BJ (cell line): ENCODE results near the gene ZNF574. TPM values are rescaled to one million over a fixed set of nuclear protein-coding genes. Genes with fewer than 3 reads are reported as not detected.
A peak's percentile ranks its signal among the peaks of the same experiment; 100 is the strongest.

ENCODE experiments used
- CTCF ChIA-PET: fragments of 350-600 bp; formaldehyde crosslinking; extraction: SDS; loops from one replicate; lab custom pipeline; 2021; ENCODE audit warnings: antibody characterized with exemption, inconsistent platforms; lab: Yijun Ruan, JAX
- POLR2A ChIA-PET: fragments of 300-600 bp; sonication (Branson Sonifier 250); formaldehyde crosslinking; extraction: SDS; loops from one replicate; lab custom pipeline; 2021; ENCODE audit warnings: antibody characterized with exemption; lab: Charles Lee
- DNase-seq: peaks from one replicate; pipeline ENCODE4 v3.0.0-alpha.2; 2011; ENCODE audit warnings: low read depth
- H3K27me3 ChIP-seq: 2 replicates; pipeline ENCODE4 v1.6.0; 2011; ENCODE audit warnings: low read length; ENCODE audit not compliant: control insufficient read depth, insufficient read depth
- H3K36me3 ChIP-seq: 2 replicates; pipeline ENCODE4 v1.5.1; 2011; ENCODE audit warnings: low read length; ENCODE audit not compliant: control insufficient read depth, insufficient read depth
- H3K4me3 ChIP-seq: 2 replicates; pipeline ENCODE4 v1.5.1; 2011; ENCODE audit warnings: low read depth, mild to moderate bottlenecking, control low read depth, low read length
- polyA plus RNA-seq: library from polyadenylated mRNA; depleted of rRNA; stranded (reverse); fragments of >200 nt; gene quantifications from 2 replicates; pipeline ENCODE4 v1.2.3, GENCODE V29; 2011
- TF ChIP-seq, protein P1 (sequence below): IDR thresholded peaks from 2 replicates; pipeline ENCODE4 v1.5.1; 2011; ENCODE audit warnings: low read depth, mild to moderate bottlenecking, control low read depth, inconsistent platforms, low read length, moderate library complexity; ENCODE audit not compliant: insufficient read depth

ZNF574 gene
- polyA plus RNA-seq, 1 experiment, result 10.4 TPM

GRCh38 chr19:42102877-42103276, 26.9 kb downstream of the ZNF574 start:
- CTCF ChIA-PET, result interaction anchor here (0.6 to 2.2 kb wide), 9 partner anchors 10 to 321 kb away, joined by 3 to 9 read pairs (median 3); partner anchors contain the start of gene POU2F2
- H3K27me3 ChIP-seq, result no peaks in the 10 kb centered on the region
- H3K4me3 ChIP-seq, result no peak overlapping the region
- TF ChIP-seq, protein P1, sequence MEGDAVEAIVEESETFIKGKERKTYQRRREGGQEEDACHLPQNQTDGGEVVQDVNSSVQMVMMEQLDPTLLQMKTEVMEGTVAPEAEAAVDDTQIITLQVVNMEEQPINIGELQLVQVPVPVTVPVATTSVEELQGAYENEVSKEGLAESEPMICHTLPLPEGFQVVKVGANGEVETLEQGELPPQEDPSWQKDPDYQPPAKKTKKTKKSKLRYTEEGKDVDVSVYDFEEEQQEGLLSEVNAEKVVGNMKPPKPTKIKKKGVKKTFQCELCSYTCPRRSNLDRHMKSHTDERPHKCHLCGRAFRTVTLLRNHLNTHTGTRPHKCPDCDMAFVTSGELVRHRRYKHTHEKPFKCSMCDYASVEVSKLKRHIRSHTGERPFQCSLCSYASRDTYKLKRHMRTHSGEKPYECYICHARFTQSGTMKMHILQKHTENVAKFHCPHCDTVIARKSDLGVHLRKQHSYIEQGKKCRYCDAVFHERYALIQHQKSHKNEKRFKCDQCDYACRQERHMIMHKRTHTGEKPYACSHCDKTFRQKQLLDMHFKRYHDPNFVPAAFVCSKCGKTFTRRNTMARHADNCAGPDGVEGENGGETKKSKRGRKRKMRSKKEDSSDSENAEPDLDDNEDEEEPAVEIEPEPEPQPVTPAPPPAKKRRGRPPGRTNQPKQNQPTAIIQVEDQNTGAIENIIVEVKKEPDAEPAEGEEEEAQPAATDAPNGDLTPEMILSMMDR, result no peak
- POLR2A ChIA-PET, result no interaction called here
- no peak for DNase-seq
- H3K36me3 ChIP-seq, result 0 out of 2 replicates have a peak, but pooled peaks cover 2% of the 10 kb centered on the region

DNA sequence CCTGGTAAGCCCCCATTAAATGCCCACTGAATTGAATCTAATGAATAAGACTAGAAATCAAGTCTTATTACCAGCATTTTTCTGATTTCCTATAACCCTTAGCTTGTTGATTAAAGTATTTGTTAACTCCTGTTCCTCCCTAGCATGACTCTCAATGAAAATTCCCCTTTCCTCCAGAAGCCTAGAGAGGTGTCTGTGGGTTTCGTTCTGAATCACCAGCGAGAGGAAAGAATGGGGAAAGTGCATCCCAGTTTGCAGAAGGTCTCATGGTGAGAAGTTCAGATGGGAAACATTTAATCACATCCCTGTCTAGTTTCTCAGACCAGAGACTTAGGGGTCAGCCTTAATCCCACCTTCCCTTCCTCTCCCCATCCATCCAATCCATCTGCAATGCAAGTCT, 29.4 kb downstream of the ZNF574 start:
- no peaks in the 10 kb centered on the region for H3K36me3 ChIP-seq
- no peaks in the 10 kb centered on the region for H3K27me3 ChIP-seq
- H3K4me3 ChIP-seq, result no peak overlapping the region
- ChIA-PET CTCF (no interaction called here), POLR2A (no interaction called here)
- TF ChIP-seq, protein P1, result no peak
- no peak for DNase-seq

- TF ChIP-seq, protein P1, result peak; percentile 100
- H3K27me3 ChIP-seq, result no peaks in the 10 kb centered on the region
- ChIA-PET POLR2A (no interaction called here), CTCF (interaction anchor here (0.6 to 9.3 kb wide), 39 partner anchors 10 to 346 kb away, joined by 3 to 98 read pairs (median 7); partner anchors contain the start of genes DEDD2, GSK3A and POU2F2)
- DNase-seq, result no peak
- H3K4me3 ChIP-seq, result no peak overlapping the region
- no peaks in the 10 kb centered on the region for H3K36me3 ChIP-seq
Observed at GRCh38 chr19:42108527-42109389, 32.8 kb downstream of the ZNF574 start.

- no peaks in the 10 kb centered on the region for H3K36me3 ChIP-seq
- ChIA-PET POLR2A (no interaction called here), CTCF (interaction anchor here (0.7 to 9.3 kb wide), 18 partner anchors 11 to 313 kb away, joined by 3 to 98 read pairs (median 12); partner anchors contain the start of genes GSK3A and POU2F2)
- H3K27me3 ChIP-seq, result no peaks in the 10 kb centered on the region
- TF ChIP-seq, protein P1, result no peak
- DNase-seq, result no peak
- H3K4me3 ChIP-seq, result no peak overlapping the region
Observed at GRCh38 chr19:42109896-42110295, 33.9 kb downstream of the ZNF574 start.

DNA sequence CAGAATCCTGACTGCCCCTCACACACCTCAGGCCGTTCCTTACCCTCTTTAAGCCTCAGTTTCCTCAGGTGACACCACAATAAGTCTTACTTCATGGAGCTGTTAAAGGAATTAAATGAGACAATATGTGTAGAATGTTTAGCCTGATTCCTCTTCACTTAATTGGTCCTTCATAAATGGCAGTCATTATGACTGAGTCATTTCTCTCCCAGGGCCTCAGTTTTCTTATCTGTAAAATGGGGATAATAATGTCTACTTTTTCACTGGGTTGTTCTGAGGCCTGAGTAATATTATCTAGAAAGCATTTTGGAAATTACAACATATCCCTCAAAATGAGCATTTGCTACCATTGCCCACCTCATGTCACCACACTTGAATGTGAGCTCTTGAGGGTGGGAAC, 34.7 kb downstream of the ZNF574 start:
- DNase-seq, result no peak
- Histone ChIP-seq H3K4me3 (no peak overlapping the region), H3K36me3 (no peaks in the 10 kb centered on the region), H3K27me3 (no peaks in the 10 kb centered on the region)
- TF ChIP-seq, protein P1, result no peak
- CTCF ChIA-PET, result interaction anchor here (0.5 to 9.3 kb wide), 16 partner anchors 9 to 290 kb away, joined by 3 to 98 read pairs (median 6); partner anchors contain the start of genes GSK3A and POU2F2
- POLR2A ChIA-PET, result no interaction called here
